Chondrocyte (in vitro differentiated cells): ENCODE data around the gene CXCL5. TPM values are rescaled to one million over a fixed set of nuclear protein-coding genes. Genes with fewer than 3 reads are reported as not detected.

ENCODE experiments used
- DNase-seq: peaks from one replicate; pipeline ENCODE4 v3.0.0; 2021; ENCODE audit warnings: mixed read lengths, low spot score
- H3K27ac Mint-ChIP-seq: one replicate; pipeline ENCODE4 v1.8.0; 2021; ENCODE audit warnings: mild to moderate bottlenecking, moderate library complexity, mixed read lengths; ENCODE audit not compliant: unreplicated experiment
- H3K27me3 Mint-ChIP-seq: 2 replicates; pipeline ENCODE4 v1.8.0; 2021; ENCODE audit warnings: low read depth, mixed read lengths
- H3K36me3 Mint-ChIP-seq: 2 replicates; pipeline ENCODE4 v1.8.0; 2021; ENCODE audit warnings: low read depth, mixed read lengths
- H3K4me1 Mint-ChIP-seq: 2 replicates; pipeline ENCODE4 v1.8.0; 2021; ENCODE audit warnings: low read depth, mild to moderate bottlenecking, mixed read lengths
- H3K4me3 Mint-ChIP-seq: one replicate; pipeline ENCODE4 v1.8.0; 2021; ENCODE audit warnings: mild to moderate bottlenecking, moderate library complexity, mixed read lengths; ENCODE audit not compliant: unreplicated experiment
- H3K9me3 Mint-ChIP-seq: 2 replicates; pipeline ENCODE4 v1.8.0; 2021; ENCODE audit warnings: low read depth, mixed read lengths
- total RNA-seq: library from RNA; stranded (reverse); gene quantifications from 3 replicates; pipeline ENCODE4 v1.2.1, GENCODE V29; 2021
- TF ChIP-seq, protein P1 (sequence below): fragments of 200-600 bp; sonication (generic); IDR thresholded peaks from 2 replicates; pipeline ENCODE4 v1.5.0; 2021; ENCODE audit warnings: antibody characterized with exemption, mild to moderate bottlenecking, moderate library complexity

Gene CXCL5
- total RNA-seq, 1 donor from 2014 or later, result not detected

DNA sequence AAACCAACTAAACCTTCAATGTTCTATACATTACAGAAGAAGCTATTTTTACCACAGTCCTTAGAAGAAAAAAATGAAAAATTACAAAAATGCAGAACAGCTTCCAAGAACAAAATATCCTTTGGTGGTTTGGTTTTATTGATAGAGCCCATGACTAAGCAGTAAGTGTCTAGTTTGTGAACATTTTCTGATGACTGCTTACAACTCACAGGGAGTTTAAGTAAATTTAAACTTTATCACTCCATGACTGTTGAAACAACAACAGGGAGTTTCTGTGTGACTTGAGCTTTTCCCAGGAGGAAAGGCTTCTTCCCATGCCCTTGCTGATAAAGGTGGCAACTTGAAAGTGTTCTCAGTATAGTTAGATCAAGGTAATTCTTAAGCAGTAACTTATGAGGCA lies 19.6 kb downstream of the CXCL5 start:
- Mint-ChIP-seq H3K4me3 (no peak overlapping the region), H3K27me3 (no peaks in the 10 kb centered on the region), H3K4me1 (peaks cover 62% of the 10 kb centered on the region), H3K36me3 (peaks cover 5% of the 10 kb centered on the region), H3K27ac (peak overlapping the region; percentile 74), H3K9me3 (peaks cover 14% of the 10 kb centered on the region)
- TF ChIP-seq, protein P1, sequence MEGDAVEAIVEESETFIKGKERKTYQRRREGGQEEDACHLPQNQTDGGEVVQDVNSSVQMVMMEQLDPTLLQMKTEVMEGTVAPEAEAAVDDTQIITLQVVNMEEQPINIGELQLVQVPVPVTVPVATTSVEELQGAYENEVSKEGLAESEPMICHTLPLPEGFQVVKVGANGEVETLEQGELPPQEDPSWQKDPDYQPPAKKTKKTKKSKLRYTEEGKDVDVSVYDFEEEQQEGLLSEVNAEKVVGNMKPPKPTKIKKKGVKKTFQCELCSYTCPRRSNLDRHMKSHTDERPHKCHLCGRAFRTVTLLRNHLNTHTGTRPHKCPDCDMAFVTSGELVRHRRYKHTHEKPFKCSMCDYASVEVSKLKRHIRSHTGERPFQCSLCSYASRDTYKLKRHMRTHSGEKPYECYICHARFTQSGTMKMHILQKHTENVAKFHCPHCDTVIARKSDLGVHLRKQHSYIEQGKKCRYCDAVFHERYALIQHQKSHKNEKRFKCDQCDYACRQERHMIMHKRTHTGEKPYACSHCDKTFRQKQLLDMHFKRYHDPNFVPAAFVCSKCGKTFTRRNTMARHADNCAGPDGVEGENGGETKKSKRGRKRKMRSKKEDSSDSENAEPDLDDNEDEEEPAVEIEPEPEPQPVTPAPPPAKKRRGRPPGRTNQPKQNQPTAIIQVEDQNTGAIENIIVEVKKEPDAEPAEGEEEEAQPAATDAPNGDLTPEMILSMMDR, result no peak
- DNase-seq, result no peak

DNA sequence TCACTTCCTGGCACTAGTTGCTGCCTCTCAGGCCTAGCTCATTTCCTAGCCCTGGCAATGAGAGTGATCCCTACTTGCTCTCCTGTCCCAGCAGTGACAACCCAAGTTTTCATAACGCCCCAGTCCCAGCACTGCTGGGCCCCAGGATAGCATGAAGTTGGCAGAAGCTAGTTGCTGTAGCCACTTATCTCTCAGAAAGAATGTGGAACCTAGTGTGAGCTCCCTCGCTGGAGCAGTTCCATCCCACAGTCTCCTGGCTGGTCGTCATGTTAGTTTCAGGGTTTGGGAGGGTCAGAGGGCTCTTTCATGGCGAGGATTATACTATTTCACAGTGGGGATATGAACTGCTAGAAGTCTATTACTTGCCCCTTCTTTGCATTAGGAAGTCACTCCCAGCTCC lies 21.8 kb downstream of the CXCL5 start:
- Mint-ChIP-seq H3K27me3 (no peaks in the 10 kb centered on the region), H3K27ac (peak overlapping the region; percentile 60), H3K4me3 (no peak overlapping the region), H3K9me3 (peaks cover 30% of the 10 kb centered on the region), H3K4me1 (peaks cover 51% of the 10 kb centered on the region), H3K36me3 (peaks cover 11% of the 10 kb centered on the region)
- TF ChIP-seq, protein P1, result no peak
- no peak for DNase-seq

DNA sequence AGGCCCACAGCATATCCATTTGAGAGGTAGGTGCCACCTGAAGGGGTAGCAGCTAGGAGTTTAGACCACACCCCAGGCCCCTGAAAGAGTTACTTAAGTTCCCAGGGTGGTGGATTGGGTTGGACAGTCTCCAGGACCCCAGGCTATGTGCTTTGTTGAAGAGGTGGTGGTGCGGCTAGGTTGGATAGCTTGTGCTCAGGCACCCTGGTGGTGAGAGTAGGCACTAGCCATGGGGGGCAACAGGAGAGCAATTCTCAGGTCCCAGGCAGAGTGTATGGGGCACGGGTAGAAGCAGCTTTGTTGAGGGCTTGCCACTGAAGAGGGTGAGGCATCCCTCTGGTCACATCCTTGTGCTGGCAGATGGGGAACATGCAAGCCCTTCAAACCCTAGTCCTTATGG lies 22.3 kb downstream of the CXCL5 start:
- H3K36me3 Mint-ChIP-seq, result peaks cover 15% of the 10 kb centered on the region
- H3K4me1 Mint-ChIP-seq, result peaks cover 46% of the 10 kb centered on the region
- no peak overlapping the region for H3K4me3 Mint-ChIP-seq
- no peaks in the 10 kb centered on the region for H3K27me3 Mint-ChIP-seq
- H3K9me3 Mint-ChIP-seq, result peaks cover 35% of the 10 kb centered on the region
- H3K27ac Mint-ChIP-seq, result no peak overlapping the region
- TF ChIP-seq, protein P1, result no peak
- DNase-seq, result no peak

- no peak for DNase-seq
- H3K36me3 Mint-ChIP-seq, result peaks cover 28% of the 10 kb centered on the region
- TF ChIP-seq, protein P1, result no peak
- no peaks in the 10 kb centered on the region for H3K27me3 Mint-ChIP-seq
- peaks cover 50% of the 10 kb centered on the region for H3K9me3 Mint-ChIP-seq
- H3K27ac Mint-ChIP-seq, result no peak overlapping the region
- no peak overlapping the region for H3K4me3 Mint-ChIP-seq
- peaks cover 30% of the 10 kb centered on the region for H3K4me1 Mint-ChIP-seq
These were observed 24.1 kb downstream of the CXCL5 start for GRCh38 chr4:73974352-73974751.

DNA sequence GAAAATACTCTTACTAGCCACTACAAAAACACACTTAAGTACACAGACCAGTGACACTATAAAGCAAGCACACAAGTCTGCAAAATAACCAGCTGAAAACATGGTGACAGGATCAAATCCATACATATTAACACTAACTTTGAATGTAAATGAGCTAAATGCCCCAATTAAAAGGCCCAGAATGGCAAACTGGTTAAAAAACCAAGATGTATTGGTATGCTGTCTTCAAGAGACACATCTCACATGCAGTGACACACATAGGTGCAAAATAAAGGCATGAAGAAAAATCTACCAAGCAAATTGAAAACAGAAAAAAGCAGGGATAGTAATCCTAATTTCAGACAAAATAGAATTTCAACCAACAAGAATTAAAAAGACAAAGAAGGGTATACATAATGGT lies 27.5 kb downstream of the CXCL5 start:
- Mint-ChIP-seq H3K4me1 (peaks cover under 1% of the 10 kb centered on the region), H3K36me3 (peaks cover 29% of the 10 kb centered on the region), H3K9me3 (peaks cover 50% of the 10 kb centered on the region), H3K27ac (no peak overlapping the region), H3K27me3 (peaks cover 3% of the 10 kb centered on the region), H3K4me3 (no peak overlapping the region)
- DNase-seq, result no peak
- TF ChIP-seq, protein P1, result no peak
